HCT116 (cell line): ENCODE measurements around the gene TMEM179.

Experiments
- CEBPB ChIP-seq: IDR thresholded peaks from 2 replicates; pipeline ENCODE4 v1.6.1; 2012; ENCODE audit warnings: low read depth
- CTCF ChIP-seq, 3 experiments: fragments of 200-600 bp in 1 of 3; sonication (generic) in 1 of 3; IDR thresholded peaks in 2 of 3; conservative IDR thresholded peaks in 1 of 3; 2 replicates each; pipeline ENCODE4 v1.5.1; 2012 to 2017; ENCODE audit warnings: low read depth in 2 of 3, low read length in 2 of 3, antibody characterized with exemption in 1 of 3, borderline replicate concordance in 1 of 3, control low read depth in 1 of 3, mild to moderate bottlenecking in 1 of 3, mixed read lengths in 1 of 3, mixed run types in 1 of 3, moderate library complexity in 1 of 3; ENCODE audit not compliant: insufficient read depth in 1 of 3
- EGR1 ChIP-seq: IDR thresholded peaks from 2 replicates; pipeline ENCODE4 v1.6.1; 2012; ENCODE audit warnings: low read depth
- EZH2phosphoT487 ChIP-seq: fragments of 200-600 bp; IDR thresholded peaks from 2 replicates; pipeline ENCODE4 v1.6.1; 2018; ENCODE audit warnings: antibody characterized with exemption, borderline replicate concordance
- JUND ChIP-seq: IDR thresholded peaks from 2 replicates; pipeline ENCODE4 v1.6.1; 2012
- MAX ChIP-seq: IDR thresholded peaks from 2 replicates; pipeline ENCODE4 v1.6.1; 2012
- POLR2A ChIP-seq: IDR thresholded peaks from 2 replicates; pipeline ENCODE4 v1.7.0; 2011; ENCODE audit warnings: borderline replicate concordance; ENCODE audit not compliant: insufficient read depth, insufficient read length; ENCODE audit errors: extremely low read depth
- REST ChIP-seq: IDR thresholded peaks from 2 replicates; pipeline ENCODE4 v1.6.1; 2012; ENCODE audit warnings: low read depth
- SP1 ChIP-seq: IDR thresholded peaks from 2 replicates; pipeline ENCODE4 v1.6.1; 2012; ENCODE audit warnings: low read depth
- TCF7L2 ChIP-seq: IDR thresholded peaks from 2 replicates; pipeline ENCODE4 v1.7.0; 2011; ENCODE audit warnings: borderline replicate concordance, inconsistent platforms; ENCODE audit not compliant: insufficient read depth, insufficient read length; ENCODE audit errors: extremely low read depth
- YY1 ChIP-seq: IDR thresholded peaks from 2 replicates; pipeline ENCODE4 v1.6.1; 2011; ENCODE audit warnings: low read length, low read depth, moderate library complexity, mild to moderate bottlenecking; ENCODE audit not compliant: insufficient replicate concordance; ENCODE audit errors: extremely low read depth
- ZFX ChIP-seq: fragments of 450-650 bp; IDR thresholded peaks from 2 replicates; pipeline ENCODE4 v1.6.1; 2017

GRCh38 chr14:104559028-104559803, 45.4 kb downstream of the TMEM179 start:
- TF ChIP-seq REST (no peak), CTCF (IDR thresholded peaks at IDR 0.05 in 2 of 3, conservative IDR thresholded peaks at IDR 0.05 in 1 of 3; ENCODE audit: borderline replicate concordance in 1 of 3, insufficient read depth in 1 of 3, low read depth in 2 of 3, low read length in 2 of 3) (no peak), POLR2A (no peak), EZH2phosphoT487 (no peak), TCF7L2 (no peak), ZFX (no peak), EGR1 (no peak), CEBPB (no peak), YY1 (no peak), MAX (no peak), SP1 (no peak), JUND (no peak)
